Hematopoietic multipotent progenitor cell treated with erythropoietin and hydrocortisone succinate and interleukin-3 and kit ligand, for 15 days (in vitro differentiated cells): ENCODE data around the gene HBEGF.
"Not testable (repeated sequence)": the region's sequence is repeated elsewhere in the genome, so short reads cannot be mapped to it uniquely, and the experiment has no call there.

Experiments used
- DNase-seq: peaks from one replicate; pipeline ENCODE4 v3.0.0-alpha.2; 2015; ENCODE audit warnings: low spot score

Gene HBEGF

GRCh38 chr5:140360681-140361479 lies 14.5 kb upstream of the HBEGF start:
- no peak for DNase-seq

- no peak for DNase-seq
Measured at GRCh38 chr5:140360101-140360500, 13.7 kb upstream of the HBEGF start, which contains the start of gene SLC4A9. Gene SLC4A9 (plus strand): TSS chr5:140360194. CDS start chr5:140360237, 43 bp downstream.

GRCh38 chr5:140358738-140359310 lies 12.4 kb upstream of the HBEGF start:
- no peak for DNase-seq

GRCh38 chr5:140357726-140358093 lies 11.3 kb upstream of the HBEGF start:
- peak; percentile 72 for DNase-seq

- DNase-seq = no peak
Measured at GRCh38 chr5:140356853-140357725, 10.7 kb upstream of the HBEGF start.

- DNase-seq = no peak
Measured at GRCh38 chr5:140355546-140355945, 9.1 kb upstream of the HBEGF start.

GRCh38 chr5:140351609-140352334 lies 5.4 kb upstream of the HBEGF start:
- peak; percentile 78 for DNase-seq

- no peak for DNase-seq
Measured at GRCh38 chr5:140349244-140349643, 2.8 kb upstream of the HBEGF start.

GRCh38 chr5:140348104-140348503 lies 1.7 kb upstream of the HBEGF start:
- DNase-seq = no peak

GRCh38 chr5:140347360-140347759 lies 957 bp upstream of the HBEGF start:
- no peak for DNase-seq

GRCh38 chr5:140345919-140346347 lies 470 bp downstream of the HBEGF start:
- DNase-seq = no peak

- no peak for DNase-seq
Measured at GRCh38 chr5:140344683-140345423, 1.6 kb downstream of the HBEGF start.

GRCh38 chr5:140343849-140344248 lies 2.6 kb downstream of the HBEGF start:
- not testable (repeated sequence) for DNase-seq

- DNase-seq = no peak
Measured at GRCh38 chr5:140342896-140343295, 3.5 kb downstream of the HBEGF start.

GRCh38 chr5:140342287-140342686 lies 4.1 kb downstream of the HBEGF start:
- no peak for DNase-seq

- DNase-seq = no peak
Measured at GRCh38 chr5:140341591-140341990, 4.8 kb downstream of the HBEGF start.

- no peak for DNase-seq
Measured at GRCh38 chr5:140340605-140341121, 5.7 kb downstream of the HBEGF start.

- DNase-seq = no peak
Measured at GRCh38 chr5:140339636-140340035, 6.8 kb downstream of the HBEGF start.

GRCh38 chr5:140338908-140339307 lies 7.5 kb downstream of the HBEGF start:
- no peak for DNase-seq

- DNase-seq = no peak
Measured at GRCh38 chr5:140338336-140338735, 8.1 kb downstream of the HBEGF start.

- DNase-seq = no peak
Measured at GRCh38 chr5:140337880-140338279, 8.5 kb downstream of the HBEGF start.
